PC-9 (cell line): ENCODE measurements around the gene VAT1L.

Experiments
- EZH2 ChIP-seq: fragments of 200-600 bp; sonication (generic); IDR thresholded peaks from 2 replicates; pipeline ENCODE4 v1.8.0; 2017; ENCODE audit warnings: antibody characterized with exemption, low read depth
- TF ChIP-seq, protein P1 (sequence below): fragments of 200-600 bp; sonication (generic); conservative IDR thresholded peaks from 2 replicates; pipeline ENCODE4 v1.6.1; 2017; ENCODE audit warnings: mixed run types, antibody characterized with exemption, mild to moderate bottlenecking, moderate library complexity

DNA sequence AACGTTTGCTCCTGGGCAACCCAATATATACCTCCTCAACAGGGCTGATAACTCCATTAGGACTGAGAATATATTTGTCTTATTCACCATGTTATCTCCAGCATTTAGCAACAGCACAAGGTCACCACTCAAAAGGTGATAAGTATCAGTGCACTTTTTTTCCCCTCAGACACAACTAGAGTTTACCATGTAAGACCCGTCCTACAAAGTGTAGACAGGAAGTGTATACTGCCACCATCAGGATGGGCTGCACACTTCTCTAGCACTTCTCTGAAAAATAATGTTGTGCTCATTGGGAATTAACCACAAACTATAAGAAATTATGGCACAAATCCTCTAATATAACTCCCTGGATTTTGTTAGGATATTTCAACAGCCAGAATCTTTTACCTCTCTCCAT, 5.7 kb upstream of the VAT1L start:
- TF ChIP-seq, protein P1, sequence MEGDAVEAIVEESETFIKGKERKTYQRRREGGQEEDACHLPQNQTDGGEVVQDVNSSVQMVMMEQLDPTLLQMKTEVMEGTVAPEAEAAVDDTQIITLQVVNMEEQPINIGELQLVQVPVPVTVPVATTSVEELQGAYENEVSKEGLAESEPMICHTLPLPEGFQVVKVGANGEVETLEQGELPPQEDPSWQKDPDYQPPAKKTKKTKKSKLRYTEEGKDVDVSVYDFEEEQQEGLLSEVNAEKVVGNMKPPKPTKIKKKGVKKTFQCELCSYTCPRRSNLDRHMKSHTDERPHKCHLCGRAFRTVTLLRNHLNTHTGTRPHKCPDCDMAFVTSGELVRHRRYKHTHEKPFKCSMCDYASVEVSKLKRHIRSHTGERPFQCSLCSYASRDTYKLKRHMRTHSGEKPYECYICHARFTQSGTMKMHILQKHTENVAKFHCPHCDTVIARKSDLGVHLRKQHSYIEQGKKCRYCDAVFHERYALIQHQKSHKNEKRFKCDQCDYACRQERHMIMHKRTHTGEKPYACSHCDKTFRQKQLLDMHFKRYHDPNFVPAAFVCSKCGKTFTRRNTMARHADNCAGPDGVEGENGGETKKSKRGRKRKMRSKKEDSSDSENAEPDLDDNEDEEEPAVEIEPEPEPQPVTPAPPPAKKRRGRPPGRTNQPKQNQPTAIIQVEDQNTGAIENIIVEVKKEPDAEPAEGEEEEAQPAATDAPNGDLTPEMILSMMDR: no peak
- TF ChIP-seq EZH2: no peak
